GM12892 (cell line): ENCODE measurements around the gene GAD2.

Experiments
- POLR2A ChIP-seq: IDR thresholded peaks from 2 replicates; pipeline ENCODE4 v1.6.1; 2011; ENCODE audit warnings: low read depth, low read length, control low read depth
- POLR2AphosphoS5 ChIP-seq: IDR thresholded peaks from 2 replicates; pipeline ENCODE4 v1.6.1; 2011; ENCODE audit warnings: low read depth, low read length, control low read depth
- TAF1 ChIP-seq: IDR thresholded peaks from 2 replicates; pipeline ENCODE4 v1.6.1; 2011; ENCODE audit warnings: low read depth, mild to moderate bottlenecking, control low read depth, low read length, borderline replicate concordance

GRCh38 chr10:26238378-26238777 is 21.8 kb downstream of the GAD2 start:
- TF ChIP-seq TAF1: no peak
- no peak for TF ChIP-seq POLR2AphosphoS5
- TF ChIP-seq POLR2A: no peak
